NCI-H2227 (cell line): Measurements from ENCODE around the gene KCNK13.
"Not testable (repeated sequence)": the region's sequence is repeated elsewhere in the genome, so short reads cannot be mapped to it uniquely, and the experiment has no call there.

ENCODE experiments used
- DNase-seq: peaks from one replicate; lab custom pipeline; 2025; ENCODE audit not compliant: unreplicated experiment; lab: John Stamatoyannopoulos, UW

Gene KCNK13

GRCh38 chr14:90191154-90191553 lies 129.4 kb downstream of the KCNK13 start:
- DNase-seq = no peak

- no peak for DNase-seq
These were observed 129.8 kb downstream of the KCNK13 start for GRCh38 chr14:90191585-90191984.

GRCh38 chr14:90193925-90194324 lies 132.1 kb downstream of the KCNK13 start:
- no peak for DNase-seq

- no peak for DNase-seq
These were observed 132.9 kb downstream of the KCNK13 start for GRCh38 chr14:90194706-90195105.

- no peak for DNase-seq
These were observed 136.8 kb downstream of the KCNK13 start for GRCh38 chr14:90198541-90199060.

- not testable (repeated sequence) for DNase-seq
These were observed 138.8 kb downstream of the KCNK13 start for GRCh38 chr14:90200546-90200945.

GRCh38 chr14:90201344-90201743 lies 139.6 kb downstream of the KCNK13 start:
- DNase-seq = no peak

GRCh38 chr14:90204516-90204915 lies 142.7 kb downstream of the KCNK13 start:
- DNase-seq = no peak

- no peak for DNase-seq
These were observed 151.4 kb downstream of the KCNK13 start for GRCh38 chr14:90213099-90213748.

- DNase-seq = no peak
These were observed 166.7 kb downstream of the KCNK13 start for GRCh38 chr14:90228478-90228877.

- not testable (repeated sequence) for DNase-seq
These were observed 168.1 kb downstream of the KCNK13 start for GRCh38 chr14:90229942-90230341.
